GM12878 (cell line): ENCODE results near the gene CNTNAP2. TPM values are rescaled to one million over a fixed set of nuclear protein-coding genes. Genes with fewer than 3 reads are reported as not detected.

Experiments used
- ATAC-seq: fragments of 200-7000 bp; cut with Tn5 transposase; 3 replicates; pipeline ENCODE4 v1.9.1; 2020; ENCODE audit warnings: mild to moderate bottlenecking, moderate library complexity
- BruUV-seq: library from RNA; stranded (reverse); fragments of 400-500 nt; replicated peaks from 2 replicates; lab custom pipeline; 2021; lab: Mats Ljungman, UMichigan
- CTCF ChIA-PET: fragments of 300-600 bp; sonication (Branson Sonifier 250); formaldehyde crosslinking; extraction: SDS; loops from one replicate; lab custom pipeline; 2021; ENCODE audit warnings: inconsistent platforms; lab: Yijun Ruan, JAX
- POLR2A ChIA-PET: fragments of 350-600 bp; formaldehyde crosslinking; extraction: SDS; loops from one replicate; lab custom pipeline; 2021; ENCODE audit warnings: inconsistent platforms; lab: Charles Lee
- RAD21 ChIA-PET: fragments of 300-600 bp; sonication (Branson Sonifier 250); formaldehyde crosslinking; loops from one replicate; lab custom pipeline; 2023; ENCODE audit warnings: antibody characterized with exemption; ENCODE audit not compliant: unreplicated experiment; lab: Charles Lee
- SMC1A ChIA-PET: fragments of 300-600 bp; sonication (Branson Sonifier 250); formaldehyde crosslinking; loops from one replicate; lab custom pipeline; 2023; ENCODE audit not compliant: unreplicated experiment, uncharacterized antibody; lab: Charles Lee
- DNase-seq: peaks from one replicate; pipeline ENCODE4 v3.0.0-alpha.2; 2011; ENCODE audit warnings: low read depth, low spot score
- FAIRE-seq: peaks from 3 replicates; lab custom pipeline; 2011; peaks lifted over from hg19 to GRCh38; lab: Jason Lieb, UNC
- H2AFZ ChIP-seq: 2 replicates; pipeline ENCODE4 v1.6.0; 2011; ENCODE audit warnings: low read depth, low read length, control low read depth; ENCODE audit not compliant: control insufficient read depth
- H3K27ac ChIP-seq: 2 replicates; pipeline ENCODE4 v1.5.1; 2011; ENCODE audit warnings: control low read depth; ENCODE audit not compliant: control insufficient read depth, insufficient read depth
- H3K27me3 ChIP-seq, 2 experiments: replicated peaks in 1 of 2; 2 replicates each; pipeline versions ENCODE4 v1.6.0 to v1.6.1; 2011; ENCODE audit warnings: low read length in 1 of 2; ENCODE audit not compliant: control insufficient read depth in 2 of 2, insufficient read depth in 2 of 2
- H3K36me3 ChIP-seq, 2 experiments: 2 replicates each; pipeline ENCODE4 v1.5.1; 2011; ENCODE audit warnings: low read length in 1 of 2; ENCODE audit not compliant: control insufficient read depth in 2 of 2, insufficient read depth in 2 of 2
- H3K4me1 ChIP-seq: 2 replicates; pipeline ENCODE4 v1.6.1; 2011; ENCODE audit warnings: mild to moderate bottlenecking, low read length, moderate library complexity, mixed read lengths; ENCODE audit not compliant: control insufficient read depth, insufficient read depth
- H3K4me2 ChIP-seq: 2 replicates; pipeline ENCODE4 v1.6.0; 2011; ENCODE audit warnings: control low read depth; ENCODE audit not compliant: control insufficient read depth, insufficient read depth
- H3K4me3 ChIP-seq: fragments of 200-600 bp; sonication (generic); 2 replicates; pipeline ENCODE4 v1.5.1; 2016
- H3K79me2 ChIP-seq: 2 replicates; pipeline ENCODE4 v1.6.0; 2011; ENCODE audit warnings: low read length; ENCODE audit not compliant: control insufficient read depth, insufficient read depth
- H3K9ac ChIP-seq: 2 replicates; pipeline ENCODE4 v1.8.0; 2011; ENCODE audit warnings: low read length, control low read depth, mixed read lengths; ENCODE audit not compliant: control insufficient read depth, insufficient read depth
- H3K9me3 ChIP-seq: replicated peaks from 3 replicates; pipeline ENCODE4 v1.5.1; 2011; ENCODE audit warnings: mild to moderate bottlenecking, low read length; ENCODE audit not compliant: control insufficient read depth, insufficient read depth
- H4K20me1 ChIP-seq: 2 replicates; pipeline ENCODE4 v1.6.0; 2011; ENCODE audit not compliant: control insufficient read depth, insufficient read depth
- BMI1 ChIP-seq: fragments of 450-650 bp; IDR thresholded peaks from 2 replicates; pipeline ENCODE4 v1.6.1; 2016; ENCODE audit warnings: mild to moderate bottlenecking, moderate library complexity, borderline replicate concordance
- CEBPZ ChIP-seq: fragments of 150-350 bp; IDR thresholded peaks from 2 replicates; pipeline ENCODE4 v1.6.1; 2016; ENCODE audit warnings: low read depth, low read length
- EED ChIP-seq: sonication (generic); IDR thresholded peaks from 2 replicates; pipeline ENCODE4 v1.6.1; 2016; ENCODE audit warnings: antibody characterized with exemption, low read depth
- FOXK2 ChIP-seq: fragments of 450-650 bp; IDR thresholded peaks from 2 replicates; pipeline ENCODE4 v1.6.1; 2017; ENCODE audit warnings: mild to moderate bottlenecking, moderate library complexity
- HCFC1 ChIP-seq: fragments of 150-350 bp; IDR thresholded peaks from 2 replicates; pipeline ENCODE4 v1.6.1; 2014; ENCODE audit warnings: low read length
- HDGF ChIP-seq: fragments of 450-650 bp; IDR thresholded peaks from 2 replicates; pipeline ENCODE4 v1.6.1; 2016; ENCODE audit warnings: antibody characterized with exemption
- PBX3 ChIP-seq: IDR thresholded peaks from 2 replicates; pipeline ENCODE4 v1.6.1; 2011; ENCODE audit warnings: mild to moderate bottlenecking, low read depth, low read length, moderate library complexity; ENCODE audit not compliant: insufficient replicate concordance
- REST ChIP-seq: IDR thresholded peaks from 2 replicates; pipeline ENCODE4 v1.6.1; 2012; ENCODE audit warnings: mild to moderate bottlenecking, low read depth, low read length
- SMC3 ChIP-seq: IDR thresholded peaks from 2 replicates; pipeline ENCODE4 v1.6.1; 2011; ENCODE audit warnings: low read length, improper control_type of control experiment, borderline replicate concordance
- TCF12 ChIP-seq: IDR thresholded peaks from 2 replicates; pipeline ENCODE4 v1.6.1; 2011; ENCODE audit warnings: low read depth, mild to moderate bottlenecking, low read length
- ZNF217 ChIP-seq: fragments of 450-650 bp; IDR thresholded peaks from 2 replicates; pipeline ENCODE4 v1.6.1; 2017; ENCODE audit warnings: antibody characterized with exemption, mild to moderate bottlenecking
- WGBS: methylation state at CpG from one replicate; pipeline ENCODE4 v1.1.6; 2016; ENCODE audit warnings: low lambda C conversion rate; ENCODE audit not compliant: insufficient replicate concordance, insufficient coverage; ENCODE audit errors: missing lambda C conversion rate; 5-methylcytosine and 5-hydroxymethylcytosine counted together
- in situ Hi-C: fragments of 300-500 bp; cut with MboI; formaldehyde crosslinking; loops from 9 replicates; pipeline ENCODE4 v1.14.3; 2018; ENCODE audit warnings: mixed read lengths
- intact Hi-C: fragments of 100-400 bp; cut with micrococcal nuclease; formaldehyde crosslinking; loops from one replicate; pipeline ENCODE4 v1.14.2; 2022; ENCODE audit not compliant: unreplicated experiment
- polyA plus RNA-seq, 11 experiments: library from polyadenylated mRNA; depleted of rRNA in 4 of 11; unstranded in 6 of 11; stranded (reverse) in 5 of 11; fragments of >200 nt; fragmentation: Nextera tagmentation in 4 of 11; fragmentation: Illumina TruSeq in 1 of 11; extraction: Ambion mirVana in 4 of 11; extraction: Trizol in 1 of 11; gene quantifications; 1 replicate in 1 of 11; 2 replicates in 10 of 11; pipeline versions ENCODE4 v1.2.1 to v1.2.3, GENCODE V29; 2011 to 2016; ENCODE audit warnings: inconsistent platforms in 2 of 11, missing spikeins in 2 of 11, low read depth in 1 of 11
- total RNA-seq, 4 experiments: library from RNA; depleted of rRNA in 3 of 4; stranded (reverse); fragments of >200 nt in 3 of 4; fragmentation: Illumina TruSeq in 1 of 4; extraction: Trizol in 1 of 4; gene quantifications; 2 replicates each; pipeline versions ENCODE4 v1.2.1 to v1.2.3, GENCODE V29; 2013 to 2021

Gene CNTNAP2
- total and polyA plus RNA-seq, 10 of the 15 experiments (the other 5 are each of a cell fraction or from before 2014, with no cell fraction given), result 0.03 to 0.08 (median 0.03) TPM; not detected in 7

- no peak overlapping the region for H2AFZ ChIP-seq
- no peak overlapping the region for H3K27ac ChIP-seq
- no peak overlapping the region for H3K9ac ChIP-seq
- H3K4me1 ChIP-seq, result no peaks in the 10 kb centered on the region
- RAD21 ChIA-PET, result no interaction called here
- TF ChIP-seq BMI1 (no peak), ZNF217 (no peak), CEBPZ (no peak), HCFC1 (no peak), PBX3 (no peak), HDGF (no peak), SMC3 (no peak), REST (no peak), EED (no peak), TCF12 (no peak), FOXK2 (no peak)
- CTCF ChIA-PET, result no interaction called here
- H3K4me2 ChIP-seq, result no peak overlapping the region
- ATAC-seq (no peak), FAIRE-seq (no peak), DNase-seq (no peak)
- H3K4me3 ChIP-seq, result no peak overlapping the region
- no TSS peak for BruUV-seq
- SMC1A ChIA-PET, result no interaction called here
- intact Hi-C loops, result no loop called here
- in situ Hi-C loops, result no loop called here
- no peaks in the 10 kb centered on the region for H3K27me3 ChIP-seq
- POLR2A ChIA-PET, result no interaction called here
- no peaks in the 10 kb centered on the region for H3K79me2 ChIP-seq
- no peaks in the 10 kb centered on the region for H3K9me3 ChIP-seq
- WGBS, result 41% methylated on average over 4 of the region's 4 CpGs
- no peaks in the 10 kb centered on the region for H3K36me3 ChIP-seq
- no peaks in the 10 kb centered on the region for H4K20me1 ChIP-seq
These were observed 745.1 kb downstream of the CNTNAP2 start for GRCh38 chr7:146861701-146862100.
